DMS 273 (cell line): ENCODE measurements around the gene TNFSF10.
"Not testable (repeated sequence)": the region's sequence is repeated elsewhere in the genome, so short reads cannot be mapped to it uniquely, and the experiment has no call there.

Experiments
- DNase-seq: peaks from one replicate; lab custom pipeline; 2025; ENCODE audit not compliant: unreplicated experiment; lab: John Stamatoyannopoulos, UW

TNFSF10 gene

GRCh38 chr3:172544404-172544803 lies 21.2 kb upstream of the TNFSF10 start:
- no peak for DNase-seq

GRCh38 chr3:172543884-172544283 lies 20.7 kb upstream of the TNFSF10 start:
- no peak for DNase-seq

GRCh38 chr3:172543419-172543818 lies 20.2 kb upstream of the TNFSF10 start:
- no peak for DNase-seq

GRCh38 chr3:172542999-172543398 lies 19.8 kb upstream of the TNFSF10 start:
- no peak for DNase-seq

GRCh38 chr3:172541945-172542488 lies 18.8 kb upstream of the TNFSF10 start:
- no peak for DNase-seq

GRCh38 chr3:172540049-172540448 lies 16.8 kb upstream of the TNFSF10 start:
- DNase-seq: no peak

- DNase-seq: no peak
These were observed 16.0 kb upstream of the TNFSF10 start for GRCh38 chr3:172539273-172539672.

GRCh38 chr3:172538368-172539151 lies 15.3 kb upstream of the TNFSF10 start:
- DNase-seq: no peak

- no peak for DNase-seq
These were observed 14.4 kb upstream of the TNFSF10 start for GRCh38 chr3:172537507-172538158.

- DNase-seq: no peak
These were observed 13.8 kb upstream of the TNFSF10 start for GRCh38 chr3:172536993-172537419.

GRCh38 chr3:172536505-172536904 lies 13.3 kb upstream of the TNFSF10 start:
- no peak for DNase-seq

GRCh38 chr3:172530566-172530965 lies 7.3 kb upstream of the TNFSF10 start:
- DNase-seq: no peak

- no peak for DNase-seq
These were observed 6.9 kb upstream of the TNFSF10 start for GRCh38 chr3:172530101-172530561.

GRCh38 chr3:172528677-172529076 lies 5.4 kb upstream of the TNFSF10 start:
- DNase-seq: no peak

GRCh38 chr3:172527306-172527705 lies 4.1 kb upstream of the TNFSF10 start:
- DNase-seq: no peak

- no peak for DNase-seq
These were observed 1.9 kb upstream of the TNFSF10 start for GRCh38 chr3:172525116-172525613.

GRCh38 chr3:172524611-172525010 lies 1.4 kb upstream of the TNFSF10 start:
- no peak for DNase-seq

- not testable (repeated sequence) for DNase-seq
These were observed 1.1 kb downstream of the TNFSF10 start for GRCh38 chr3:172521837-172522726.

GRCh38 chr3:172520301-172520831 lies 2.9 kb downstream of the TNFSF10 start:
- no peak for DNase-seq

- DNase-seq: no peak
These were observed 3.5 kb downstream of the TNFSF10 start for GRCh38 chr3:172519740-172520139.
